GM19043 (cell line): Measurements from ENCODE around the gene EHD3.

Experiments used
- ATAC-seq: cut with Tn5 transposase; IDR thresholded peaks from one replicate; pipeline ENCODE4 v1.9.1; 2021; ENCODE audit warnings: low read depth; ENCODE audit not compliant: unreplicated experiment

EHD3 gene

GRCh38 chr2:31234683-31235503 is 941 bp downstream of the EHD3 start:
- ATAC-seq: no peak

- no peak for ATAC-seq
Observed at GRCh38 chr2:31235504-31235902, 1.6 kb downstream of the EHD3 start.

GRCh38 chr2:31236433-31237205 is 2.7 kb downstream of the EHD3 start:
- no peak for ATAC-seq

GRCh38 chr2:31237348-31238017 is 3.5 kb downstream of the EHD3 start:
- ATAC-seq: no peak

GRCh38 chr2:31238126-31238905 is 4.4 kb downstream of the EHD3 start:
- ATAC-seq: no peak

GRCh38 chr2:31238906-31239592 is 5.1 kb downstream of the EHD3 start:
- no peak for ATAC-seq

- no peak for ATAC-seq
Observed at GRCh38 chr2:31239593-31240177, 5.7 kb downstream of the EHD3 start.

- no peak for ATAC-seq
Observed at GRCh38 chr2:31240381-31241365, 6.7 kb downstream of the EHD3 start.

GRCh38 chr2:31241625-31242270 is 7.8 kb downstream of the EHD3 start:
- ATAC-seq: no peak

GRCh38 chr2:31243053-31243452 is 9.1 kb downstream of the EHD3 start:
- ATAC-seq: no peak

- ATAC-seq: no peak
Observed at GRCh38 chr2:31244101-31244500, 10.1 kb downstream of the EHD3 start.

- ATAC-seq: no peak
Observed at GRCh38 chr2:31246184-31246852, 12.4 kb downstream of the EHD3 start.

GRCh38 chr2:31247711-31248110 is 13.8 kb downstream of the EHD3 start:
- no peak for ATAC-seq

GRCh38 chr2:31248139-31248538 is 14.2 kb downstream of the EHD3 start:
- no peak for ATAC-seq

GRCh38 chr2:31249009-31249690 is 15.2 kb downstream of the EHD3 start:
- no peak for ATAC-seq

GRCh38 chr2:31251018-31251417 is 17.1 kb downstream of the EHD3 start:
- ATAC-seq: no peak

- ATAC-seq: no peak
Observed at GRCh38 chr2:31251851-31252250, 17.9 kb downstream of the EHD3 start.
